Muscle layer of duodenum (tissue), 2 donors: ENCODE results near the gene SOX6.

ENCODE experiments used
- H3K27ac ChIP-seq: one replicate; pipeline ENCODE4 v1.7.0; 2013; ENCODE audit warnings: mild to moderate bottlenecking, low read length
- H3K27me3 ChIP-seq: one replicate; pipeline ENCODE4 v1.7.0; 2013; ENCODE audit warnings: low read depth, mild to moderate bottlenecking, control low read depth, low read length
- H3K36me3 ChIP-seq, 2 donors: one replicate each; pipeline ENCODE4 v1.7.0; 2013; ENCODE audit warnings: low read length in 2 of 2, control low read depth in 1 of 2, mild to moderate bottlenecking in 1 of 2; ENCODE audit not compliant: insufficient read depth in 2 of 2, control insufficient read depth in 1 of 2
- H3K4me1 ChIP-seq, 2 donors: one replicate each; pipeline ENCODE4 v1.7.0; 2013; ENCODE audit warnings: low read length in 2 of 2, mild to moderate bottlenecking in 2 of 2, control low read depth in 1 of 2, moderate library complexity in 1 of 2; ENCODE audit not compliant: insufficient read depth in 2 of 2, control insufficient read depth in 1 of 2
- H3K4me3 ChIP-seq, 2 donors: one replicate each; pipeline ENCODE4 v1.7.0; 2013; ENCODE audit warnings: low read length in 2 of 2, low read depth in 1 of 2, mild to moderate bottlenecking in 1 of 2
- H3K9me3 ChIP-seq, 2 donors: one replicate each; pipeline ENCODE4 v1.7.0; 2013; ENCODE audit warnings: low read length in 2 of 2, control low read depth in 1 of 2, mild to moderate bottlenecking in 1 of 2; ENCODE audit not compliant: control insufficient read depth in 1 of 2
- donor health status: healthy.

Gene SOX6

DNA sequence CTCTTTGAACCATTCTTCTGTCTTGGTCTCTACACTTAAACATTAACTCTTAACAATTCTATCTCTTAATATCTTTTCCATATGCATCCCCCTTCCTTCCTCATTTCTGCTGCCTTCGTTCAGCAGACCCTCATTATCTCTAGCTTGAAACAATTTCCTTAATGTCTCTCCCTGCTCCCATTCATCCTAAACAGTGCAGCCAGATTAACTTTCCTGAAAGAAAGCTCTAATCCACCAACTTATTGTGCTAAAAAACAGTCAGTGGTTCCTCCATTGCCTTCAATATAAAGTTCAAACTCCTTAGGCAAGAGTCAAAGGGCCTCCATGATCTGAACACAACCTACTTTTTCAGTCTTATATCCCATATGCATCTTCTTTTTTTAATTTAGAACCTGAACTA lies 42.5 kb downstream of the SOX6 start:
- H3K4me1 ChIP-seq: no peaks in the 10 kb centered on the region
- no peak overlapping the region for H3K4me3 ChIP-seq
- H3K9me3 ChIP-seq: no peaks in the 10 kb centered on the region
- H3K36me3 ChIP-seq: no peaks in the 10 kb centered on the region
- H3K27ac ChIP-seq: no peak overlapping the region
- H3K27me3 ChIP-seq: no peaks in the 10 kb centered on the region

DNA sequence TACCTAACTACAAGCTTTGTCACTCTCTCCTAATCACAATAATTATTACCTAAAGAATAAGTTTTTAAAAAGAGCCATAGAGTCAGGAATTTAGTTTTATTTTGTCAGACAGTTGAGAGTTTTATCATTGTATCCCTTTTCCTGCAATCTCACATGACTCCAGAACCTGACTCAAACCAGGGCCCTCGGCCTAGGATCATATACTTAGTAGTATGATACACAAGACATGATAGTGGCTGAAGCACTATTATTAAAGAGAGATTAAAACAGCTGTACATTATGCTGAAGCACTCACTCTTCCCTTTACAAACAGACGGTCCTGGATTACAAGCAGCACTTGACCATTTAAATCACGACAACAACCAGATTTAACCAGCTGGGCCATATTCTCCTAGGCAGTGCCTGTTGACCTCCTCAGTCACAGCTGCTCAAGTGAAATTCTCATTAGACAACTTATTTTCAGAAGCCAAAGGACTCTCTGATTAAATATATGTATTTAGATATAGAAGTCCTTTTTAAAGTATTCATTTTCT lies 44.0 kb downstream of the SOX6 start:
- no peaks in the 10 kb centered on the region for H3K36me3 ChIP-seq
- no peaks in the 10 kb centered on the region for H3K4me1 ChIP-seq
- H3K27me3 ChIP-seq: no peaks in the 10 kb centered on the region
- no peak overlapping the region for H3K27ac ChIP-seq
- H3K4me3 ChIP-seq: no peak overlapping the region
- H3K9me3 ChIP-seq: no peaks in the 10 kb centered on the region

DNA sequence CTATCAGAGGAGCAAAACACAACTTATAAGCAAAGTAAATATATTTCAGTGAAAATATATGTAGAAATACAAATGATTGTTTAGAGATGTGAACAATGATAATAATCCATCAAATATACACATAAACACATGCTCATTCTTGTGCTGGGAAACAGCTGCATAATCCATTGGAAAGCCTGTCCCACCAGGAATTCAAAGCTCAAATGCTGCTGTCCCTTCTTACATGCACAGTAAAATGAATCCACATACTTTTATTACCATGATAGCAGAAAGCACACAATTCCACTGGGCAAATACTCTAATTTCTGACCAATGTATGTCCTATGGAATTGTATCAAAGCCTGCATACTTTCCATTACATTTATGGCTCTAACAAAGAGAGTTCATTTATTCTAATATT lies 44.5 kb downstream of the SOX6 start:
- no peaks in the 10 kb centered on the region for H3K9me3 ChIP-seq
- H3K4me3 ChIP-seq: no peak overlapping the region
- H3K4me1 ChIP-seq: no peaks in the 10 kb centered on the region
- H3K27me3 ChIP-seq: no peaks in the 10 kb centered on the region
- H3K27ac ChIP-seq: no peak overlapping the region
- no peaks in the 10 kb centered on the region for H3K36me3 ChIP-seq

DNA sequence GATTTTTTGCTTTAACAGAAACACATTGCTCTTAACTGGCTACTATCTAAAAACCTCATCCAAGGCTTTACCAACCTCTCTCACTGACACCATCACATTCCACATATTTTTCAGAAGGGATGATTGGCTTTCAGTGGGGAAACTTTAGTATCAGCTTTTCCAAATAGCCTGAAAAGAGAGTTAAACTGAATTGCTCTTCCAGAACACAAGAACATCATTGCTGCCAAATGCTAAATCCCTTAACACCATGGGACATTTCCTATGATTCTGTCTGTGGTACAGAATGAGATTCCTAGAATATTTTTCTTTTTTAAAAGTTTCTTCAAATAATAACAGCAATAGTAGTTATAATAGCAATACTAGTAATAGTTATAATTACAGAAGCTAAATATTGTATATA lies 45.4 kb downstream of the SOX6 start:
- Histone ChIP-seq H3K4me3 (no peak overlapping the region), H3K36me3 (no peaks in the 10 kb centered on the region), H3K4me1 (no peaks in the 10 kb centered on the region), H3K27me3 (no peaks in the 10 kb centered on the region), H3K9me3 (no peaks in the 10 kb centered on the region), H3K27ac (no peak overlapping the region)

DNA sequence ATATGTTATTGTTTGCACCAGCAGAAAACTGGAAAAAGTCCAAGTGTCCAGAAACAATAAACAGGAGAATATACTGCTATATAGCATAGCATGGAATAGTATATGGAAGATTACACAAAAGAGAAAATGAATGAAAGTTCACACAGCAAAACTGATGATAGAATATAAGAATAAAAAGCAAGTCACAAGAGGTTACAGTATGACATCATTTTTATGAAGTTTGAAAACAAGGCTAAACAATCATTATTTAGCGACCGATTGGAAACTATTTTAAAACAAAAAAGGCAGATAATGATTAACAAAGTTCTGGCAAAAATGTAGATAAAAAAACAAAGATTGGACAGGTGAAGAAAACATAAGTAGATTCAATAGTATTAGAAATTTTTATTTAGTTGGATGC lies 47.1 kb downstream of the SOX6 start:
- Histone ChIP-seq H3K27me3 (no peaks in the 10 kb centered on the region), H3K4me1 (no peaks in the 10 kb centered on the region), H3K4me3 (no peak overlapping the region)

DNA sequence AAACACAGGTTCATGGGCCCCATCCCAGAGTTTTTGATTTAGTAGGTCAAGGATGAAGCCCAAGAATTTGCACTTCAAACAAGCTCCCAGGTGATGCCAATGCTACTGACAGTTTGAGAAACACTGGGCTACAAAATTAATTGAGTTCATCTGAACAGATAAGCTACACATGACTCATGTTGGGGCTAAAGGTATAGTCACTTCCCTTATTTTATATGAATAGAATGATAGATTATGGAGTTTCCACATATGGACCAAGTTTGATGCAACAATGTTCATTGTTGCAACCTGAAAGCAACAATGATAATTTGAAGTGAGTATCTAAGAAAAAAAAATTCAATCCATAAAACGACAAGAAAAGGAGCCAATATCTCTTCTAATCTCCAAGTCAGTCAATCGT lies 54.9 kb downstream of the SOX6 start:
- Histone ChIP-seq H3K4me3 (no peak overlapping the region), H3K27ac (no peak overlapping the region), H3K4me1 (peaks cover 0 to 3% of the 10 kb centered on the region in 2 donors), H3K36me3 (no peaks in the 10 kb centered on the region), H3K9me3 (no peaks in the 10 kb centered on the region), H3K27me3 (no peaks in the 10 kb centered on the region)

More for the DNA sequence above, 47.1 kb downstream of the SOX6 start:
- no peak overlapping the region for H3K27ac ChIP-seq
- H3K9me3 ChIP-seq: no peaks in the 10 kb centered on the region
- no peaks in the 10 kb centered on the region for H3K36me3 ChIP-seq

DNA sequence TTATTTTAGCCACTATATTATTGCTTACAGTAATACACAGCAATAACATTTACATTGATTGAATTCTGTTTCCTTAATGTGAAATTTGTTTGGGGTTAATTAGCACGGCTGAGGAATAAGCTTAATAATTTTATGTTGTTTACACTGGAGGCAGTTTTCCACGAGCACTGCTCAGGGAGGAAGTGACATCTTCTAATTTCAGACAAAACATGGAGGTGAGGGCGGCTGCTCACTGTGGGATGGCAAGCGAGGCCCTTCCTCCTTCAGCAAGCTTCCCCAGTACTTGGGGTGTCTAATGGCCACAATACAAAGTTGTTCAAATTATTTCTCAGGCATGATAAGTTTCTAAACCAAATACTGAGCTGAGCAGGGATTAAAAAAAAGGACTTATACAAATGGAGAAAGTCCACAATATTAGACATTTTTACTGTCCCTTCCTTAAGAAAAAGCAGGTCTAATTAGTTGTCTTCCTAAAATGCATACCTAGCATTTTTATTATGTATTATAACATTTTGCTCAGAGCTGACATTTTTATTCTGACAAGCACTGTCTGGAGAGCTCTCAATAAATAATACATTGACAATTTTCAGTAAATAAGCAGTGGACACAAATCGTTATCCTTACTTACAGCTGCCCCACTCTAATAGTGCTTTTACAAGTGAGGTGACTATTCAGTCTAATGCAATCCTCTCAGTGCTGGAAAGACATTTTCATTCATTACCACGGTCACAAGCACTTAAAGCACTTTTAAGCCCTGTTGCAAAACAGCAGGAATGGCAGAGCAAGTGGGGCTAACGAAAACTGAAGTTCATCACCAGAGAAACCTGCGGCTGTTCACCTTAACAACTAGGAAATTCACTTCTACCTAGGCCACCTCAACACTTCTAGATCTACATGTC lies 56.2 kb downstream of the SOX6 start:
- Histone ChIP-seq H3K4me3 (no peak overlapping the region), H3K27me3 (no peaks in the 10 kb centered on the region), H3K27ac (no peak overlapping the region), H3K36me3 (no peaks in the 10 kb centered on the region), H3K4me1 (peaks cover 0 to 3% of the 10 kb centered on the region in 2 donors), H3K9me3 (no peaks in the 10 kb centered on the region)

DNA sequence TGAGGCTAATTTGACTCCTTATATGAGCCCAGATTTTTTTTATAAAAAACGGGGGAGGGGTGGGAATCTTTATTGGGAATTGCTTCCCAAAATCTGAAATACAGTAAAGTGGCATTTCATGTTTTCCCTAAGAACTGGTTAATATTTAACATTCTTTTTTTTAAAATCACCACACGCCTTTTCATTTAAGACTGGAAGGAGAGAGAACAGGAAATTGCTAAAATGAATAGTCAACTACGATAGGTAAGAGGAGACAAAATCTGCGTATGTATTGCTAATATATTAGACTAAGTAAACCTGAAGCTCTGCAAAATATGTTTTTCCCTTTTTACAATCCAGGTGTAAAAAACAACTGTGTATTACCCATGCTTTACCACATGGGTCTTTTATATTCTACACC lies 57.0 kb downstream of the SOX6 start:
- Histone ChIP-seq H3K36me3 (no peaks in the 10 kb centered on the region), H3K4me1 (peaks cover 0 to 3% of the 10 kb centered on the region in 2 donors), H3K4me3 (no peak overlapping the region), H3K27ac (no peak overlapping the region), H3K27me3 (no peaks in the 10 kb centered on the region), H3K9me3 (no peaks in the 10 kb centered on the region)

DNA sequence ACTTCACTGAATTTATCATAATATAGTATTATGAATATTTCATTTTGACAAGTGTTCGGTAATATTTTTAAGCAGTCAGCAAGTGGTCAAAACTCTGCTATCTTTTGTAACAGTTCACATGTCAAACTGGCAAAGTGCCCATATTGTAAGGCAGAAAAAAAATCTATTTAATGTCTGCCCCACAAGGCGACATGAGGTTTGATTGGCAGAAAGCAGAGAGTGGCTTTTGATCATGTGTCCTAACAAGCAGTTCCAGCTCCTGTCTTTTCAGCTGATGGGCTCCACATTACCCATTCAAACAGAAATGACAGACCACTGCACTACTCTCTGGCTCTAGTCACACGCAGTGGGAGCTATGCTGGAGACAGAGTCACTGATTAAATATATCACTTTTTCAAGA lies 59.0 kb downstream of the SOX6 start:
- H3K27me3 ChIP-seq: no peaks in the 10 kb centered on the region
- peaks cover 3 to 5% of the 10 kb centered on the region in 2 donors for H3K4me1 ChIP-seq
- H3K27ac ChIP-seq: no peak overlapping the region
- no peaks in the 10 kb centered on the region for H3K36me3 ChIP-seq
- H3K4me3 ChIP-seq: no peak overlapping the region
- no peaks in the 10 kb centered on the region for H3K9me3 ChIP-seq

DNA sequence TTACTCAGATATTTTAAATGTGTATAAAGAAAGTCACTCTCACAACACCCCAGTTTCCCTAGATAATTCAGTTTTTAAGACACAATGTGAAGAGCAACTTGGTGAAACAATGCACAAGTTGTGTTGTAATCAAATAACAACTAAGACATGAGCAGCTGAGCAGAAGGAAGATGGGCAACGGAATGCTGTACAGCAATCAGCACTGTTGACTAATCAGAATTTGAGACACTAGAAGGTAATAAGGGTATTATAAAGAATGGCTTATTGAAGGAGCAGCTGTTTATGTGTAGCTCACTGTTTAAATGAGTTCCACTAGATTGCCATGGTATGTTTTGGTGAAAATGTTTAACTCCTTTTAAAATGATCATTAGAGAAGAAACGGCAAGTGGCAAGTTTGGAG lies 60.1 kb downstream of the SOX6 start:
- no peaks in the 10 kb centered on the region for H3K27me3 ChIP-seq
- peaks cover 3 to 5% of the 10 kb centered on the region in 2 donors for H3K4me1 ChIP-seq
- no peaks in the 10 kb centered on the region for H3K9me3 ChIP-seq
- no peak overlapping the region for H3K27ac ChIP-seq
- no peak overlapping the region for H3K4me3 ChIP-seq
- no peaks in the 10 kb centered on the region for H3K36me3 ChIP-seq

DNA sequence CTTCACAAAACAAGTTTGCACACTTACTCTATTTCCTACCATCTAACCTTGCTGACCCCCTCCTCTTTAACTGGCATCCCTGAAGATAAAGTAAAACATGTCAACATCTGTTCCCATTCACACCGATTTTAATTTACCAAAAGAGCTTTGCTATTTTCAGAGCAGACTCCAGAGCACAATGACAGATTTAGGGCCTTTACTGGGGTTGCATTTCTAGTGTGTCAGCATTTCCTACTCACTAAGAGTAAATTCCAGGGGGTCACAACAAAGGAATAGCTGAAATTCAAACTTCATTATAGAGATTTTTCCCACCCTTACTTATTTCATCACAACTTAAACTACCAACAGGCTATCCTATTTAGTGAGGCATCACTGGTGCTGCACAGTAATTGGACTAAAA lies 60.8 kb downstream of the SOX6 start:
- no peak overlapping the region for H3K4me3 ChIP-seq
- peaks cover 3 to 5% of the 10 kb centered on the region in 2 donors for H3K4me1 ChIP-seq
- H3K9me3 ChIP-seq: no peaks in the 10 kb centered on the region
- no peaks in the 10 kb centered on the region for H3K36me3 ChIP-seq
- H3K27me3 ChIP-seq: no peaks in the 10 kb centered on the region
- H3K27ac ChIP-seq: no peak overlapping the region
